Measurements from ENCODE around the gene TUBGCP5.

TUBGCP5 gene

DNA sequence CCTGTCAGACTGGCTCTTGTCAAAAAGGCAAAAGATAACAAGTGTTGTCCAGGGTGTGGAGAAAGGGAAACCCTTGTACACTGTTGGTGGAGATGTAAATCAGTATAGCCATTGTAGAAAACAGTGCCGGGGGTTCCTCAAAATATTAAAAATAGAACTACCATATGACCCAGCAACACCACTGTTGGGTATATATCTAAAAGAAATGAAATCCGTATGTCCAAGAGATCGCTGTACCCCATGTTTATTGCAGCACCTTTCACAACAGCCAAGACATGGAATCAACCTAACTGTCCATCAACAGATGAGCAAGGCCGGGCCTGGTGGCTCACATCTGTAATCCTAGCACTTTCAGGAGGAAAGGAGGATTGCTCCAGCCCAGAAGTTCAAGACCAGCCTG lies 65.4 kb downstream of the TUBGCP5 start:
- no peak for DNase-seq

DNA sequence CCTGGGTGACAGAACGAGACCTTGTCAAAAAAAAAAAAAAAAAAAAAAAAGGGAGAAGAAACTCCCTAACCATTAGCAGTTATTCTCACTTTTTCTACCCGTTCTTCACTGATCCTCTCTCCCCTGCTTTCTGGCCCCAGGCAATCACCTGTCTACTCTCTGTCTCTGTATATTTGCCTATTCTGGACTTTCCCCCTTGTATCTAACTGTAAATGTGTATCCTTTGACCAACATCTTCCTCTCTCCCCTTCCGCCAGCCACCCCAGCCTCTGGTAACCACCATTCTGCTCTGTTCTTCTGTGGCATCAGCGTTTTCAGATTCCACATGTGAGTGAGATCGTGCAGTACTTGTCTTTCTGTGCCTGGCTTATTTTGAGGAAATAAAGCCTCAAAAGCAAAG lies 66.1 kb downstream of the TUBGCP5 start:
- DNase-seq = no peak

DNA sequence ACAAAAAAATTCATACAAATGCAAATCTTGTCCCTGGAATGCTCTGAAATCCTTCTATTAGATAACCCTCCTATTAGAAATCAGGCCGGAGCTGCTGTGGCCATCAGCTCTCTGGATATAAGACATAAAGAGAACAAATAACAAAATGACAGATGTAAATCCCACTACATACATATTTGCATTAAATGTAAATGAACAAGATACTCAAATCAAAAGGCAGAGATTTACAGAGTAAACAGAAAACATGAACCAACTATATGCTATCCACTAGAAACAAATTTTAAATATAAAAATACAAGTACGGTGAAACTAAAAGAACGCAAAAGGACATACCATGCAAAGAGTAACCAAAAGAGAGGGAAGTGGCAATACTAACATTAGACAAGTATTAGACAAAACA lies 69.9 kb downstream of the TUBGCP5 start:
- DNase-seq = no peak

DNA sequence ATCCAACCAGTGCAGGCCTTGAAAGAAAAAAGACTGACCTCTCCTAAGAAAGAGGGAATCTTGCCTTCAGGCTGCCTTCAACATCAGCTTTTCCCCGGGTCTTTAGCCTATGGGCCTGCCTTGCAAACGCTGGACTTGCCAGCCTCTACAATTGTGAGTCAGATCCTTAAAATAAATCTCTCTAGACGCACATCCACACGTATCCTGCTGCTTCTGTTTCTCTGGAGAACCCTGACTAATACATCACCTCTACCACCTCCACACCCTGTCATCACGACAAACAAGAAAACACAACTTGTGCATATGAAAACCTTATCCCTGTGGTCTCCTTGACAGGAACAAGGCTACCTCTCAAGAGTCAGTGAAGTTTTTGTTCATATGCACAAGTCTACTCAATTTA lies 71.0 kb downstream of the TUBGCP5 start:
- no peak for DNase-seq

DNA sequence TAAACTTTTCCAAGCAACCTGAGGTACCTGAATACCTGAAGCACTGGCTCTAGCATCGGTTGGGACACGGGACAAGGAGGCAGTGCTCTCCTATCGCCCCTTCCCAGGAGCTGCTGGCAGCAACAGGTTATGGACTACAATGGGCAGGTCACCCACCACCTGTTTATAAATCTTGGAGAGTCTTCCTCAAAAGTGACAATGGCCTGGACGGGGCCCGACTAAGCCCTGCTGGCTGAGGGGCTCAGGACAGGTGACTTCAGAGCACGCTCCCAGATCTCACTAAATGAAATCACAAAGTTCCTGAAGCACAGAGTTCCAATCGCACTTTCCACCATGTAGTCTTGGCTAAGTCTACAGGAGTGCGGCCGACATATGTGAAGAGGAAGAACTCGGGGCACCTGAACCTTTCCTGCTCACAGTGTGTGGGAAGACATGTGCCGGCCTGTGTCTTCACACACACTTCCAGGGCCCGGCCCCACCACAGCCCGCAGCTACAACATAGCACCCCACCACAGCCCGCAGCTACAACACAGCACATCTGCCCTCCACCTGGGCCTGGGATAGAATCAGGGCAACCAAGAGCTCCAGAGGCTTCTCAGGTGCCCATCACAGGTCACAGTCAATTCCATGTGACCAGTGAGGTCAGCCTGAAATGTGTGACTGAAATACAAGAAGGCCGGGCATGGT lies 72.1 kb downstream of the TUBGCP5 start:
- no peak for DNase-seq

DNA sequence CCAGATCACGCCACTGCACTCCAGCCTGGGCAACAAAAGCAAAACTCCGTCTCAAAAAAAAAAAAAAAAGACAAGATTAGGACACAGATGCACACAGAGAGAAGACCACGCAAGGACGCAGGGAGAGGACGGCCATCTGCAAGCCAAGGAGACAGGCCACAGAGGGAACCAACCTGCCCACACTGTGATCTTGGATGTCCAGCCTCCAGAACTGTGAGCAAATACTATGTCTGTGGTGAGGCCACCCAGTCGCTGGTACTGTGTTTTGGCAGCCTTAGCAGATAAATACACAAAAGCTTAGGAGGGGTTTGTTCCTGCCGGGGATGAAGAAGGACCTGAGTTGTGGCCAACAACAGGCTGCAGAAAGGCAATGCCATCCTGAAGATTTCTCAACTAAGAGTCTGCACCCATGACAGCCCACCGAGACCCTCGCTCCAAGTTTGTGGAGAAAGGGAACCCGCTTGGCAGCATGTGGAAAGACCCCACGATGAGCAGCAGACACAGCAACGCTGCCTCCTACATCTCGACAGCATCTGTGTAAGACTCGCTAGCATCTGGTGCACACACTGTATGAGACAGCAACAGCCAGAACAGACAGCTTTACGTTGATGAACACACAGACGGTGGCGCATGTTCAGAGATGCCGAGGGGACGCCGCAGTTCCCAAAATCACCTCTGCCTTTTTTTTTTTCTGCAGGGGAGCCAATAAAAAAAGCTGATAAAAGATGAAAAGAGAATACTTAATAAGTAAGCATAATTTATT lies 72.9 kb downstream of the TUBGCP5 start:
- no peak for DNase-seq

DNA sequence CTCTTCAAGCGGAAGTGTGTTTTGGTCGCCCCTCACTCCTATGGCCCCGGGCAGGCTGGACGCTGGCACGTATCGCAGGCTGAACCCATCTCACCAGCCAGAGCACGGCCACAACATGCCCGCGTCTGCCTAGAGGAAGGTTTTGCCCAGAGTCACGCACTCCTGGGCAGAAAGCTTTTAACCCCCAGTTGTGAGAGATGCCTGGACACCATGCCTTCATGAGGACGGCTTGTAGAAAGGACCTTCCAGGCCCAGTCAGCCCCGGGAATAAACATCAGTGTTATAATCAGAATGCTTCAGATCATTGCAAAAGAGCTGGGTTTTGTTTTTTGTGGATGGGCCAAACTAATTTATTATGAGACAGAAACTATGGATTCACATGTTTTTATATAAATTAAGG lies 75.7 kb downstream of the TUBGCP5 start:
- no peak for DNase-seq

DNA sequence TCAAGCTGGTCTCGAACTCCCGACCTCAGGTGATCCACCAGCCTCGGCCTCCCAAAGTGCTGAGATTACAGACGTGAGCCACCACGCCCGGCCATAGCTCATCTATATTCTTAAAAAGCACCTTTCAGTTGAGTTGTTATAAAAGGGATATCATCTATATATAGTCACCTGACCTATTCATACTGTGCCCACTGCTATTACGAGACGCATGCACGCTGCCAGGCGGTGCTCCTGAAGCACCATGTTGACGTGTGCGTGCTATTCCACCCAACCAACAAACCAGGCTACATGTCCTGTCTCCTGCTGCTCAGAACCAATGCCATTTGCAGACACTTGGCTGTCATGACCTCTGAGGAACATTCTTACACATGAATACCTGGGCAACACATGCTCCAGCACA lies 76.8 kb downstream of the TUBGCP5 start:
- DNase-seq = no peak

DNA sequence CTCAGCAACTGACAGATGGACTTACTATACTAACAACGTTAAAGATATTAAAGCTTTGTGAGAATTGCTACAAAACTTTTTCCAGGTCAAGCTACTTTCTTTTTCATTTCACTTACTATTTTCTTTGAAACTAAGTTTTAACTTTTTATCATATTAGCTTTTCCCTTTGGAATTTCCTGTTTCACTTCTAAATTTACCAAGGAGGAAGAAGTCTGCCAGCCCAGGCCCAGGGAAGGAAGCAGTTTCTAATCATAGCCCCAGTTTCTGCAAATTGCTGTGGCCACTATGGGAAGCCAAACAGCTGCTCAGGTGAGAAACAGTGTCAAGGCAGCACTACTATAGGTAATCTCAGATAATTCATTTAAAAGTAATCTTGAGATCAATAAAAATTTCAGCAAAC lies 77.6 kb downstream of the TUBGCP5 start:
- no peak for DNase-seq

DNA sequence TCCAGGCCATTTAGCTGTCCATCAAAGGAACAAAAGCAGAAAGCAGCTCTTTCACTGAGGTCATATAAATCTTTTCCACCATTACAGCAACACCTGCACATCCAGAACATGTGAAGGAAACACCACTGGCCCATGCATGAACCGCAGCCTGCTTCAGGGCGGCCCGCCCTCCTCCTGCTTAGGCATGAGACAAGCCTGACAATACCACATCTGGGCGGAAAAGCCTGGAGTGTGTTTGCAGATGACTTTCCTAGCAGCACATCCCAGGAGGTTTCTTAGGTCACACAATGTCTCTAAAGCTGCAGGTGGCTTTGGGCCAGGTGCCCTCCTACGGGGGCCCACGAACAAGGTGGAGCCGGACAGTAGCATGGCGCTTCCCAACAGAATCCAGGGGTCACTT lies 78.8 kb downstream of the TUBGCP5 start:
- DNase-seq = no peak

DNA sequence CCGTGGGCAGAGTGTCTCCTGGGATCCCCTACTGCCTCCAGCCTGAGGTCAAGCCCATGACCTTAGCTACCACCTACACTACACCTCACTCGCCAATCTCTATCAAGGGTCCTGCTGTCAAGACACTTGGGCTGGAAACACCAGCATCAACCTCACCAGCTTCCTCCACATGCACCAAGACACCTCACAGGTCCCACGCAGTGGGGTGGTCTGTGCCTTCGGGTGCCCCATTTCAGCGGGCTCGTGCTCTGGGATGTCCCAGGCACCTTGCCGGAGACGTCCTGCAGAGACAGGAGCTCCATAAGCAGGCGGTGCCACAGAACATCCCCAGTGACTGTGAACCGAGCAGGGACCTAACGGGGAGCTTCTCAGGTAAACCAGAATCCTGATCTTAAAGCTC lies 79.2 kb downstream of the TUBGCP5 start:
- DNase-seq = no peak

DNA sequence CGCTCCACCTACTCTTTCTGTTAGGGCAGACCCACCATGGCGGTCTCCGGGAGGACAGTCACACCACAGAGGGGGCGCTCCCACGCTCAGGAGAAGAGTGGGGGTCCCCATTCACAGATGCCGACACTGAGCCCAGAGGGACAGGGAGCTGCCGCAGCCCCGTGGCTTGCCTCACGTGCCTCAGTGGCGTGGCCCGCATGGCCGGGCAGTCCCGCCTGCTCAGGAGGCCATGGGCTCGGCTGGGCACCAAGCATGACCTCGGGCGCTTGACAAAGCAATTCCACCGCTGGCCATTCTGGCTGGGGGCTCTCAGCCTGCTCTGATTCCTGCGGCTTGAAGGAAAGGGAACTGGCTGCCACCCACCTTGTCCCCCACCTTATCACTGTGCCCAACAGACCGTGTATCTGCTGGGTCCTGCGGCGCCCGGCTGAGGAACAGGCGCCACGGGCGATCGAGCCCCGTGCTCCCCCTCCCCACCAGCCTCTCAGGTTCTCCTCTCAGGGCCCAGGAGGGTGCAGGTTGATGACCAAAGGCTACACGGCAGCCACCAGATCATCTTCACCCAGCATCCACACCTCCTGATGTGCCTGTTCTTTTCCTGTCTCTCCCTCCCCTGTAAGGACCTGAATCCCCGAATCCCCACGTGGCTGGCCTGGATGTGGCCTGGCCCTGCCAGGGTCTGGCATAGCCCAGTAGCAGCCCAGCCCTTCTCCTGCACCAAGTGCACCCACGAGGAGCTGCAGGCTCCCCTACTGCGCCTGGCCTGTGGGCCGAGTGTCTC lies 79.9 kb downstream of the TUBGCP5 start:
- no peak for DNase-seq

DNA sequence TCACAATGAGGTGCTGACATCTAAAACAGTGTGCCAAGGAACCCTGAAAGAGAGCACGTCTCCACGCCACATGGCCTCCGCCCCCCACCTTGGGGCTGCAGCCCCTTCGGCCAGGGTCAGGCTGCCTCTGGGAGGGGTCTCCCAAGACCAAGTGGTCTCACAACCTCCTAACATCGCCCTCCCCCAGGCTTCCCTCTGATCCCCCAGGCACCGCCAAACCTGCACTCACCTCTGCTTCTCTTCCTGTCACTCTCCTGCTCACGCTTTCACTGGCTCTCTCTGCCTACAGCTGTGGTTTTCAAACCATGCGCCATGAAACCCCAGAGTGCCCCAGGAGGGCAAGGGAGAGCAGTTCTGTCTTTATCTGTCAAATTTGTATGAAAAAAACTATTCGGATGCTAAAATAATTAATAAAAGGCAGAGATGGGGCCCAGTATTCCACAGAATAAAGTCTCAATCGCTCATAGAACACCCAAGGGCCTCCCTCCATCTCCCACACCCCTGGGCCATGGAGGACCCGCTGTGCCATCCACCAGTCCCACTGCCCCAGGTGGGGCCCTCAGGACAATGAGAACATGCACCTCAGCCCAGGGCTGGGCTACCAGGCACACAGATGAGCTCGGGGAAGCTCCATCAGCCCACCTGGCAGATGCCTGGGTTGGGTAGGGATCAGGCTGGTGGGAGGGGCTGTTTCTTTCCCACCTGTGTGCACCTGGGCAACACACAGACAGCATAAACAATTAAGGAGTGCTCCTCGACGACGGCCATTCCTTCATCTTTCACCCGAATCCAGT lies 80.7 kb downstream of the TUBGCP5 start:
- no peak for DNase-seq

DNA sequence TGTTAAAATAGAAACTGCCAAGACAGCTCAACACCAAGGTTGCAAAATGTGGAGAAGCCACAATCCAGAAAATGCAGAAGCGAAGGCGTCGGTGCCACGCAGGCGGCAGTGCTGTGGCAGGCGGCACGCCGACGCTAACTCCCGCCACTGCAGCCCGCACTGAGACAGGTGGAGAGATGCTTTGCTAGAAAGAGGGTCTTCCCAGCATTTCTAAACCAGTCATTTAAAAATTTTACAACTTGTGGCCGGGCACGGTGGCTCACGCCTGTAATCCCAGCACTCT lies 82.5 kb downstream of the TUBGCP5 start:
- no peak for DNase-seq

DNA sequence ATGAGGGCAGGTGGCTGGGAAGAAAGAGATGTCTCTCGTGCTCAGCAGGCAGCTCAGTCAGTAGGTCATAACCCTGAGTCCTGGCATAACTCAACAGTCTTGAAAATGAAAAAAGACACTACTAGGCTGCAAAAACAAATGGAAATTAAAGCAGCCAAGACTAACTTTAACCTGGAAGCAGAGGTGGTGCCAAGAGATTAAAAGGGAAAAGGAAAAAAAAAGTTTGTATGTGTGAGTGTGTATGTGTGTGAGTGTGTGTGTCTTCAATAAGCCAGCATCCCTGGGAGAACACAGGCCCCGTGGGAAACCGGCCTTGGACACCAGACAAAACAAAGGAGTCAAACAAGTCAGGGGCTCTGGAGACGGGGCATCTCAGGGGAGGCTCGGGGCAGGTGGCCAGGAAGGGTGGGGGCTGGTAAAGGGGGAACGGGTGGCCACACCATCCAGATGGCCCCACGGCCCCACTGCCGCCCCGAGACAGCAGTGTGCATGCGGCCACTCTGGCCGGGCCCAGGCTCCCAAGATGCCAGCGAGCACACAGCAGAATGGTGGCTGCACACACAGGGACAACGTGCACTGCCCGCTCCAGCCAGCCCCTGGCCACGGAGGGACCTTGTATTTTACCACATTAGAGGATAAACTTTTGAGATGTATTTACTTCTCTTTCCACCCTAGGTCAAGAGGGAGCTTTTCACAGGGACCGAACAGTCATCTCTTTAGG lies 83.0 kb downstream of the TUBGCP5 start:
- DNase-seq = no peak

DNA sequence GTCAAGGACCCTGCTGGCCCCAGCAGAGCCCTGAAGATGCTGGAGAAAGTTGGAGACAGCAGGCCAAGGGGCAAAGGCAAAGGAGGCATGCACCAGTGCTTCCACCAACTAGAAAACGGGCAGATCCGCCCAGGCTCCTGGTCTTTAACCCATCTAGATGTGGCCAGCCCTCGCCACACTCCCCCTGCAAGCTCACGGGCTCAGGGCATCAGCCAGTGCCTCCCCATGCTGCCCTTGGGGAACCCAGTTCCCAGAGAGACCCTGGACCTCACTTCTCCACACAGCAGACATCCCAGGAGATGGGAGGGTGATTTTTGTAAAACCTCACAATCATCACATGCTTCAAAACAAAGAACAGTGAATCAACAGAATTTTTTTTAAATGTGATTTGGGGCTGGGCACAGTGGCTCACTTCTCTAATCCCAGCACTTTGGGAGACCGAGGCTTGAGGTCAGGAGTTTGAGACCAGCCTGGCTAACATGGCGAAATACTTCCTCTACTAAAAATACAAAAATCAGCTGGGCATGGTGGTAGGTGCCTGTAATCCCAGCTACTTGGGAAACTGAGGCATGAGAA lies 83.7 kb downstream of the TUBGCP5 start:
- no peak for DNase-seq

DNA sequence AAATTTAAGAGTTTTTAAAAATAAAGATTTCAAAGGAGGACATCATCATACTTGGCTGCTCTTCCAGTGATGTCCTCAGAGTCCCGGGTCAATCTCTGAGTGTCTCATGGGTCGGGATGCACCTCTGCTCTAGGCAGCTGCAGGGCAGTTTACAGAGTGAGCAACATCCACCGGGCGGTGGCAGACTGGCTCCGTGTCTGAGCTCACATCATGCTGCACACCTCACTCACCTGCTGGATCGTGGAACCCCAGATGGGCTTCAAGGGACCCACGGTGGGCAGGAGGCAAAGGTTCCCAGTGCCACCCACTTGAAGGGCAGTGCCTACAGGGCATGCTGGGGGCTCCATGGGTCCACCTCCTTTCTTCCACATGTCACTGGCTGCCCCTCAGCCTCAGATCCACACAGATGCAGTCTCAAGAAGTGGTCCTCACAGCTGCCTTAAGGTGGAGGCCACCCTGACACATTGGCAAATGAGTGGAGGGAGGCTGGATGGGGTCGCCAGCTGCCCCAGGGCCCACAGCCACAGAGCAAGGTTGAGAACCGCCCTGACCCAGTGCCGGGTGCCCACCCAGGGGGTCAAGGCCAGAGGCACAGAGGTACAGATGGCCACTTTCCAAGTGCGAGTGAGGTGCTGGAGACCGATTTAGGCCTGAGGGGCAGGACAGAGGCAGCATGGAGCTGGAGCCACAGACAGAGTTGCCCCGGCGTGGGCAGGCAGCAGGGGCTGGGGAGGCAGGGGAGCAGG lies 84.4 kb downstream of the TUBGCP5 start:
- no peak for DNase-seq

DNA sequence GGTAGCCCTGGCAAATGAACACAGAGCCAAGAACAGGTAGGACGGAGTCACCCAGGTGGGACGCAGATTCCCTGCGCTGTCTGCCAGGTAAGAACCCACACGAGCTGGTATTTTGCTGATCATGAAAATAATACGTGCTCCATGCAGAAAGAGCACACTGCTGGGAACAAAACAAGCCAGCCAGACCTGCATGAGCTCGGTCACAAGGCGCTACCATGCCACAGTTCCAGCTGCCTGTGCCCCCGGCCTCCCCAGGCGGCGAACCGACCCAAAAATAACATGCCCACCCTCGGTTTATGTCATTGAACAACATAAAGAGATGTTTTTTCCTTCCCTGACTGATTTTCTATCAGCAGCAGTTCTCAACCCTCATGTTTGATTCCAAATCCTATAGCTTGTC lies 85.0 kb downstream of the TUBGCP5 start:
- no peak for DNase-seq

DNA sequence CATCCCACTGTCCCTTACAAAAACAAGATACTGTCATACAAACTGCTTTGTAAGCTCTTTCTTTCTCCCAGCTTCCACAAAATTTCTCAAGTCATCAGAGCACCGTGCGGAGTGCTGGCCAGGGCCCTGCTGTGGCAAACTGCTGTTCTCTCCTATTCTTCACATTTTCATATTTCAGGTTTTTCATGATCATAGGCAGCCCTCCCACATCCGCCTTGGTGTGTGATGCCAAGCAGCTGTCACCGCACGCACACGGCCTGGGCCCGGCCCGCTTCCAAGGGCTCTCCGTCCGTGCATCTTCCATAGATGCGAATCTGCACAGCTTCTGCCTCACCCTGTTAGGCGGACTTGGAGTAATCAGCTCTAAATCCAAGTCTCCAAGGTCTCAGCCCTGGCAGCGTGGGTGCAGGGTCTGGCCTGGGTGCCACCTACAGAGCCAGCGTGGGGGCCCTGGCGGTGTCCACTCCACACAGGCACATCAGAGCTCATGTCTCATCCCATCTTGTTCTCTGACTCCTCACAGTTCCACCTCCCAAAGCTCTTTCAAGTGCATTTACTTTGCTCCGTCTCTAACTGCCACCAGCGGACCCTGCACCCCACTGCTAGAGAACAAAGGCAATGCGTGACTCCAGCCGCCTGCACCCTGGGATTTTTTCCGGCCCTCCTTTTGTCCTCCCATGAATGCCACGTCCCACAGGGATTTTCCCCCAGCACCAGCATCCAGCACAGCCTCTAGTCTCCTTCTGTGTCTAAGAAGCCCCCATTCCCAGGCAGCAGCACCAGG lies 86.4 kb downstream of the TUBGCP5 start:
- no peak for DNase-seq

DNA sequence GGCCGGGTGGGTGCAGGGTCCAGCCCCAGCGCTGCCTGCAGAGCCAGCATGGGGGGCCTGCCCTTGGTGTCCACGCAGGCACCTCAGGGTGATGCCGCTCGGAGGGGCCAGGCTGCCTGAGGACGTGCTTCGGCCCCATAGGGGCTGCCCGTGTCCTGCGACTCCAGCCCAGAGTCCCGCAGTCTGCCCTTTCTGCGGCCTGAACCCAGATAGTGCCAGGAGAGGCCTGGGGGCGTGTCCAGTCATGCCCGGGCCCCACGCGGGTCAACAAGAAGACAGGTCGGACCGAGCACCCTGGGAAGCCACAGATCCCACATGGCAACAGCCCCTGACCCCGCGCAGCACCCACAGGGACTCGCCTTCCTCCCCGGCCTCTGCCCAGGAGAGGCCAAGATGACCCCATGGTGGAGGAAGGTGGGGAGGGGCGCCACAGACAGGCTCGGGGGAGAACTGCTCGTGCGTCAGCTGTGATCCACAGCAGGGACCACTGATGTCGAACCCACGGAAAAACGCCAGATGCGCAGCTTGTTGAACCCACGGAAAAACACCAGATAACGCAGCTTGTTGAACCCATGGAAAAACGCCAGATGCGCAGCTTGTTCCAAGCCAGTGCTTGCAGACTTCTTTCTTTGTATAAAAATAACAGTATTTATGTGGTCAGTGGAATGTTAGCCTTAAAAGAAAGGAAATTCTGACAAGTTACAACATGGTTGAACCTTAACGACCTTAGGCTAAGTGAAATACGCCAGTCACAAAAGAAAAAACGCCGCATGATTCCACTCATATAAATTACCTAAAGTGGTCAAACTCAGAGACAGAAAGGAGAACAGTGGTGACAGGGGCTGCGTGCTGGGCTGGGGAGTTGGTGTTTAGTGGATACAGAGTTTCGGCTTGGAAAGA lies 87.7 kb downstream of the TUBGCP5 start:
- no peak for DNase-seq
